SK-N-SH treated with all-trans-retinoic acid at 6 μM for 48 hours (cell line): ENCODE measurements around the gene MPI.

Source experiments
- ATAC-seq: fragments of 200-7000 bp; cut with Tn5 transposase; 3 replicates; pipeline ENCODE4 v1.9.1; 2020; ENCODE audit warnings: mild to moderate bottlenecking, moderate library complexity
- ARNTL ChIP-seq: fragments of 450-650 bp; formaldehyde crosslinking; IDR thresholded peaks from 2 replicates; pipeline ENCODE4 v1.5.0; 2020; ENCODE audit warnings: low read depth, mild to moderate bottlenecking, moderate library complexity, borderline replicate concordance
- BACH2 ChIP-seq: fragments of 250-450 bp; sonication (Bioruptor Pico); IDR thresholded peaks from 2 replicates; pipeline ENCODE4 v1.9.0; 2021; ENCODE audit warnings: mild to moderate bottlenecking, borderline replicate concordance
- CSDC2 ChIP-seq: fragments of 250-450 bp; sonication (Bioruptor Pico); IDR thresholded peaks from 2 replicates; pipeline ENCODE4 v1.5.0; 2020; ENCODE audit warnings: mild to moderate bottlenecking, moderate library complexity
- ESRRG ChIP-seq: fragments of 250-450 bp; sonication (Bioruptor Pico); IDR thresholded peaks from 2 replicates; pipeline ENCODE4 v1.6.1; 2021; ENCODE audit warnings: mild to moderate bottlenecking
- GLIS3 ChIP-seq: fragments of 250-450 bp; sonication (Bioruptor Pico); IDR thresholded peaks from 2 replicates; pipeline ENCODE4 v1.5.0; 2020; ENCODE audit warnings: mild to moderate bottlenecking, moderate library complexity
- ISL1 ChIP-seq: fragments of 250-450 bp; sonication (Bioruptor Pico); IDR thresholded peaks from 2 replicates; pipeline ENCODE4 v2.1.2; 2022; ENCODE audit warnings: mild to moderate bottlenecking, moderate library complexity
- OSR1 ChIP-seq: fragments of 250-450 bp; sonication (Bioruptor Pico); IDR thresholded peaks from 2 replicates; pipeline ENCODE4 v1.8.0; 2022; ENCODE audit warnings: moderate library complexity, mild to moderate bottlenecking, inconsistent platforms
- PPARA ChIP-seq: fragments of 250-450 bp; sonication (Bioruptor Pico); IDR thresholded peaks from 2 replicates; pipeline ENCODE4 v1.5.0; 2020; ENCODE audit warnings: mild to moderate bottlenecking, borderline replicate concordance
- RARB ChIP-seq: fragments of 250-450 bp; sonication (Bioruptor Pico); IDR thresholded peaks from 2 replicates; pipeline ENCODE4 v1.8.0; 2021; ENCODE audit warnings: mild to moderate bottlenecking, moderate library complexity
- TCF4 ChIP-seq: fragments of 250-450 bp; sonication (Bioruptor Pico); IDR thresholded peaks from 2 replicates; pipeline ENCODE4 v1.8.0; 2021; ENCODE audit warnings: mild to moderate bottlenecking, moderate library complexity, borderline replicate concordance
- TOX ChIP-seq: fragments of 250-450 bp; sonication (Bioruptor Pico); IDR thresholded peaks from 2 replicates; pipeline ENCODE4 v1.8.0; 2021; ENCODE audit warnings: mild to moderate bottlenecking, moderate library complexity, borderline replicate concordance
- ZC3H10 ChIP-seq: fragments of 250-450 bp; sonication (Bioruptor Pico); IDR thresholded peaks from 2 replicates; pipeline ENCODE4 v1.5.1; 2021; ENCODE audit warnings: mild to moderate bottlenecking, moderate library complexity
- ZFP3 ChIP-seq: fragments of 250-450 bp; sonication (Bioruptor Pico); IDR thresholded peaks from 2 replicates; pipeline ENCODE4 v1.5.0; 2020; ENCODE audit warnings: mild to moderate bottlenecking, moderate library complexity
- ZFP30 ChIP-seq: fragments of 450-650 bp; formaldehyde crosslinking; IDR thresholded peaks from 2 replicates; pipeline ENCODE4 v1.5.0; 2022; ENCODE audit warnings: mild to moderate bottlenecking, moderate library complexity
- ZNF565 ChIP-seq: fragments of 450-650 bp; formaldehyde crosslinking; conservative IDR thresholded peaks from 2 replicates; pipeline ENCODE4 v1.5.0; 2020; ENCODE audit warnings: low read depth, mild to moderate bottlenecking, moderate library complexity
- ZNF70 ChIP-seq: fragments of 450-650 bp; formaldehyde crosslinking; IDR thresholded peaks from 2 replicates; pipeline ENCODE4 v1.5.0; 2020; ENCODE audit warnings: mild to moderate bottlenecking, moderate library complexity
- ZNF8 ChIP-seq: fragments of 450-650 bp; formaldehyde crosslinking; IDR thresholded peaks from 2 replicates; pipeline ENCODE4 v1.5.0; 2020; ENCODE audit warnings: mild to moderate bottlenecking, moderate library complexity
- TF ChIP-seq, protein P1 (sequence below): fragments of 250-450 bp; sonication (Bioruptor Pico); IDR thresholded peaks from 2 replicates; pipeline ENCODE4 v1.5.1; 2020; ENCODE audit warnings: low read depth, mild to moderate bottlenecking, moderate library complexity
- TF ChIP-seq, protein P2 (sequence below): fragments of 250-450 bp; sonication (Bioruptor Pico); IDR thresholded peaks from 2 replicates; pipeline ENCODE4 v1.8.0; 2021; ENCODE audit warnings: low read depth, mild to moderate bottlenecking, moderate library complexity, borderline replicate concordance
- TF ChIP-seq, protein P3 (sequence below): fragments of 250-450 bp; sonication (Bioruptor Pico); IDR thresholded peaks from 2 replicates; pipeline ENCODE4 v1.8.0; 2020; ENCODE audit warnings: mild to moderate bottlenecking, moderate library complexity, borderline replicate concordance
- TF ChIP-seq, protein P4 (sequence below): fragments of 250-450 bp; sonication (Bioruptor Pico); IDR thresholded peaks from 2 replicates; pipeline ENCODE4 v1.5.0; 2020; ENCODE audit warnings: mild to moderate bottlenecking, moderate library complexity
- TF ChIP-seq, protein P5 (sequence below): fragments of 250-450 bp; sonication (Bioruptor Pico); IDR thresholded peaks from 2 replicates; pipeline ENCODE4 v1.5.1; 2021; ENCODE audit warnings: mild to moderate bottlenecking, moderate library complexity

MPI gene

DNA sequence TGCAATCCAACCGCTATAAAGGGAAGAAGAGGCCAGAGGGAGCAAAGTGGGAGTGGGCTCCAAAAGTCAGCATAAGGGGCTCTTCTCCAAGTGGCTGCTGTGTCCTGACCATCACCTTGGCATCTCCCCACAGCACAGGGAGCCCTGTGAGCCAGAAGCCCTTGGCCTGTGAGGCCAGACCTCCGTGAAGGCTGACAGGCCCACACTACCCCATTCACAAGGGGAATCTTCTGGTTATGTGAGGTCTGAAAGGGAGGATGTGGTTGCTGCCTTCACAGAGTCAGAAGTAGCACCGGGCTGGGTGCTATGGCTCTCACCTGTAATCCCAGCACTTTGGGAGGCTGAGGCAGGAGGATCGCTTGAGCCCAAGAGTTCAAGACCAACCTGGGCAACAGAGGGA, 44.3 kb upstream of the MPI start:
- ATAC-seq = no peak
- TF ChIP-seq, protein P1, sequence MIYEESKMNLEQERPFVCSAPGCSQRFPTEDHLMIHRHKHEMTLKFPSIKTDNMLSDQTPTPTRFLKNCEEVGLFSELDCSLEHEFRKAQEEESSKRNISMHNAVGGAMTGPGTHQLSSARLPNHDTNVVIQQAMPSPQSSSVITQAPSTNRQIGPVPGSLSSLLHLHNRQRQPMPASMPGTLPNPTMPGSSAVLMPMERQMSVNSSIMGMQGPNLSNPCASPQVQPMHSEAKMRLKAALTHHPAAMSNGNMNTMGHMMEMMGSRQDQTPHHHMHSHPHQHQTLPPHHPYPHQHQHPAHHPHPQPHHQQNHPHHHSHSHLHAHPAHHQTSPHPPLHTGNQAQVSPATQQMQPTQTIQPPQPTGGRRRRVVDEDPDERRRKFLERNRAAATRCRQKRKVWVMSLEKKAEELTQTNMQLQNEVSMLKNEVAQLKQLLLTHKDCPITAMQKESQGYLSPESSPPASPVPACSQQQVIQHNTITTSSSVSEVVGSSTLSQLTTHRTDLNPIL = no peak
- no peak for TF ChIP-seq BACH2 (CRISPR knock-in tag)
- no peak for TF ChIP-seq TOX (CRISPR knock-in tag)
- TF ChIP-seq ISL1 = no peak
- TF ChIP-seq, protein P2, sequence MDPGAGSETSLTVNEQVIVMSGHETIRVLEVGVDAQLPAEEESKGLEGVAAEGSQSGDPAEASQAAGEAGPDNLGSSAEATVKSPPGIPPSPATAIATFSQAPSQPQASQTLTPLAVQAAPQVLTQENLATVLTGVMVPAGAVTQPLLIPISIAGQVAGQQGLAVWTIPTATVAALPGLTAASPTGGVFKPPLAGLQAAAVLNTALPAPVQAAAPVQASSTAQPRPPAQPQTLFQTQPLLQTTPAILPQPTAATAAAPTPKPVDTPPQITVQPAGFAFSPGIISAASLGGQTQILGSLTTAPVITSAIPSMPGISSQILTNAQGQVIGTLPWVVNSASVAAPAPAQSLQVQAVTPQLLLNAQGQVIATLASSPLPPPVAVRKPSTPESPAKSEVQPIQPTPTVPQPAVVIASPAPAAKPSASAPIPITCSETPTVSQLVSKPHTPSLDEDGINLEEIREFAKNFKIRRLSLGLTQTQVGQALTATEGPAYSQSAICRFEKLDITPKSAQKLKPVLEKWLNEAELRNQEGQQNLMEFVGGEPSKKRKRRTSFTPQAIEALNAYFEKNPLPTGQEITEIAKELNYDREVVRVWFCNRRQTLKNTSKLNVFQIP (CRISPR knock-in tag) = no peak
- TF ChIP-seq, protein P3, sequence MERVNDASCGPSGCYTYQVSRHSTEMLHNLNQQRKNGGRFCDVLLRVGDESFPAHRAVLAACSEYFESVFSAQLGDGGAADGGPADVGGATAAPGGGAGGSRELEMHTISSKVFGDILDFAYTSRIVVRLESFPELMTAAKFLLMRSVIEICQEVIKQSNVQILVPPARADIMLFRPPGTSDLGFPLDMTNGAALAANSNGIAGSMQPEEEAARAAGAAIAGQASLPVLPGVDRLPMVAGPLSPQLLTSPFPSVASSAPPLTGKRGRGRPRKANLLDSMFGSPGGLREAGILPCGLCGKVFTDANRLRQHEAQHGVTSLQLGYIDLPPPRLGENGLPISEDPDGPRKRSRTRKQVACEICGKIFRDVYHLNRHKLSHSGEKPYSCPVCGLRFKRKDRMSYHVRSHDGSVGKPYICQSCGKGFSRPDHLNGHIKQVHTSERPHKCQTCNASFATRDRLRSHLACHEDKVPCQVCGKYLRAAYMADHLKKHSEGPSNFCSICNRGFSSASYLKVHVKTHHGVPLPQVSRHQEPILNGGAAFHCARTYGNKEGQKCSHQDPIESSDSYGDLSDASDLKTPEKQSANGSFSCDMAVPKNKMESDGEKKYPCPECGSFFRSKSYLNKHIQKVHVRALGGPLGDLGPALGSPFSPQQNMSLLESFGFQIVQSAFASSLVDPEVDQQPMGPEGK (CRISPR knock-in tag) = no peak
- TF ChIP-seq RARB (CRISPR knock-in tag) = no peak
- no peak for TF ChIP-seq ZFP30 (CRISPR knock-in tag)
- TF ChIP-seq, protein P4, sequence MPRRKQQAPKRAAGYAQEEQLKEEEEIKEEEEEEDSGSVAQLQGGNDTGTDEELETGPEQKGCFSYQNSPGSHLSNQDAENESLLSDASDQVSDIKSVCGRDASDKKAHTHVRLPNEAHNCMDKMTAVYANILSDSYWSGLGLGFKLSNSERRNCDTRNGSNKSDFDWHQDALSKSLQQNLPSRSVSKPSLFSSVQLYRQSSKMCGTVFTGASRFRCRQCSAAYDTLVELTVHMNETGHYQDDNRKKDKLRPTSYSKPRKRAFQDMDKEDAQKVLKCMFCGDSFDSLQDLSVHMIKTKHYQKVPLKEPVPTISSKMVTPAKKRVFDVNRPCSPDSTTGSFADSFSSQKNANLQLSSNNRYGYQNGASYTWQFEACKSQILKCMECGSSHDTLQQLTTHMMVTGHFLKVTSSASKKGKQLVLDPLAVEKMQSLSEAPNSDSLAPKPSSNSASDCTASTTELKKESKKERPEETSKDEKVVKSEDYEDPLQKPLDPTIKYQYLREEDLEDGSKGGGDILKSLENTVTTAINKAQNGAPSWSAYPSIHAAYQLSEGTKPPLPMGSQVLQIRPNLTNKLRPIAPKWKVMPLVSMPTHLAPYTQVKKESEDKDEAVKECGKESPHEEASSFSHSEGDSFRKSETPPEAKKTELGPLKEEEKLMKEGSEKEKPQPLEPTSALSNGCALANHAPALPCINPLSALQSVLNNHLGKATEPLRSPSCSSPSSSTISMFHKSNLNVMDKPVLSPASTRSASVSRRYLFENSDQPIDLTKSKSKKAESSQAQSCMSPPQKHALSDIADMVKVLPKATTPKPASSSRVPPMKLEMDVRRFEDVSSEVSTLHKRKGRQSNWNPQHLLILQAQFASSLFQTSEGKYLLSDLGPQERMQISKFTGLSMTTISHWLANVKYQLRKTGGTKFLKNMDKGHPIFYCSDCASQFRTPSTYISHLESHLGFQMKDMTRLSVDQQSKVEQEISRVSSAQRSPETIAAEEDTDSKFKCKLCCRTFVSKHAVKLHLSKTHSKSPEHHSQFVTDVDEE = no peak
- no peak for TF ChIP-seq PPARA (CRISPR knock-in tag)
- TF ChIP-seq TCF4 (CRISPR knock-in tag) = no peak
- no peak for TF ChIP-seq OSR1
- TF ChIP-seq ZNF565 (CRISPR knock-in tag) = no peak
- TF ChIP-seq GLIS3 (CRISPR knock-in tag) = no peak
- no peak for TF ChIP-seq ZNF8 (CRISPR knock-in tag)
- TF ChIP-seq, protein P5, sequence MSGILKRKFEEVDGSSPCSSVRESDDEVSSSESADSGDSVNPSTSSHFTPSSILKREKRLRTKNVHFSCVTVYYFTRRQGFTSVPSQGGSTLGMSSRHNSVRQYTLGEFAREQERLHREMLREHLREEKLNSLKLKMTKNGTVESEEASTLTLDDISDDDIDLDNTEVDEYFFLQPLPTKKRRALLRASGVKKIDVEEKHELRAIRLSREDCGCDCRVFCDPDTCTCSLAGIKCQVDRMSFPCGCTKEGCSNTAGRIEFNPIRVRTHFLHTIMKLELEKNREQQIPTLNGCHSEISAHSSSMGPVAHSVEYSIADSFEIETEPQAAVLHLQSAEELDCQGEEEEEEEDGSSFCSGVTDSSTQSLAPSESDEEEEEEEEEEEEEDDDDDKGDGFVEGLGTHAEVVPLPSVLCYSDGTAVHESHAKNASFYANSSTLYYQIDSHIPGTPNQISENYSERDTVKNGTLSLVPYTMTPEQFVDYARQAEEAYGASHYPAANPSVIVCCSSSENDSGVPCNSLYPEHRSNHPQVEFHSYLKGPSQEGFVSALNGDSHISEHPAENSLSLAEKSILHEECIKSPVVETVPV = no peak
- no peak for TF ChIP-seq ZFP3 (CRISPR knock-in tag)
- no peak for TF ChIP-seq ZNF70
- TF ChIP-seq ZC3H10 = no peak
- TF ChIP-seq ARNTL = no peak

DNA sequence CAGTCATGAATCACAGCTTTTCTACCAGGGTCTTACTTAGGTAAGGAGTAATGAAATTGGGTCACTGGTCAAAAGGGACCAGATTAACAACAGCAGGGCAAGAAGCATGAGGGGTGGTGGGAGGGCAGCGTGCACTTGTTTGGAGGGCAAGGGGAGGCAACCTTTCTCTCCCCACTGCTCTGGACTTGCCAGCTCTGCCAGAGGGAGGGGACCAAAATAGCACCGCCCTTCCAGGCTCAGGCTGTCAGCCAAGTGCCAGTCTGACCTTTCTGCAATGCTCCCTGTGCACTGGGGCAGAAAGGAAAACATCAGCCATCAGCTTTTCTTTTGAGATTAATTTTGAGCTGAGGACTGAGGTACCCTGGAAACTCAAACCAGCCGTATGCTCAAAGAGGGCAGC, 42.4 kb upstream of the MPI start:
- ATAC-seq = no peak
- TF ChIP-seq, protein P4 = no peak
- TF ChIP-seq, protein P1 = no peak
- TF ChIP-seq TOX (CRISPR knock-in tag) (no peak), ISL1 (no peak), BACH2 (CRISPR knock-in tag) (no peak), CSDC2 (CRISPR knock-in tag) (no peak), ESRRG (CRISPR knock-in tag) (no peak), ZNF565 (CRISPR knock-in tag) (no peak), RARB (CRISPR knock-in tag) (no peak), TCF4 (CRISPR knock-in tag) (no peak), ZFP3 (CRISPR knock-in tag) (no peak), OSR1 (no peak), ZNF8 (CRISPR knock-in tag) (no peak), ZC3H10 (no peak), ARNTL (no peak)
- TF ChIP-seq, protein P3 (CRISPR knock-in tag) = no peak
- TF ChIP-seq, protein P5 = no peak
